ENCODE data around the gene PPP1R37. TPM values are rescaled to one million over a fixed set of nuclear protein-coding genes. Genes with fewer than 3 reads are reported as not detected.
A peak's percentile ranks its signal among the peaks of the same experiment; 100 is the strongest.

The PPP1R37 gene
- total RNA-seq, 1 donor from 2014 or later: 23.8 TPM

DNA sequence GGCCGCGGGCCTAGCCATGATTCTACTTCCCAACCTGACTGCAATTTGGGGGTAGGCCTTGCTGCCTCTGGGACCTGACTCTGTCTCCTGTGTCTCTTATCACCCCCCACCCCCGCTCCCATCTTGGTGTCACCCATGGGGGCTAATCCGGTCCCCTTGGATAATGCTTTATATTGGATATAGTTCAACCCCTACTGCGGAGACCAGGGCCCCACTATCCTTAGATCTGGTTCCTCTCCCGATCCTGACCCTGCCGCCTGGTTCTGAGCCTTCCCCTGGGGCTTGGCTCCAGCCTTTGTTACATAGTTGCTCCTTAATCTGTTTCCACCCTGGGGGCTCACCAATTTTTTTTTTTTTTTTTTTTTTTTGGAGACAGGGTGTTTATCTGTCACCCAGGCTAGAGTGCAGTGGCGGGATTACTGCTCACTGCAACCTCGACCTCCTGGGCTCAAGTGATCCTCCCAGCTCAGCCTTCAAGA, 87.0 kb downstream of the PPP1R37 start:
- Histone ChIP-seq H3K36me3 (peaks cover 0 to 11% of the 10 kb centered on the region in 2 donors), H3K27ac (peak overlapping the region; percentile 78), H3K4me1 (peaks cover 43% of the 10 kb centered on the region), H3K4me3 (peak overlapping the region; percentile 67 to 89), H3K27me3 (no peaks in the 10 kb centered on the region), H3K9me3 (no peaks in the 10 kb centered on the region)
- DNase-seq (ENCODE audit: extremely low spot score in 2 of 2): no peak
- TF ChIP-seq, protein P1, sequence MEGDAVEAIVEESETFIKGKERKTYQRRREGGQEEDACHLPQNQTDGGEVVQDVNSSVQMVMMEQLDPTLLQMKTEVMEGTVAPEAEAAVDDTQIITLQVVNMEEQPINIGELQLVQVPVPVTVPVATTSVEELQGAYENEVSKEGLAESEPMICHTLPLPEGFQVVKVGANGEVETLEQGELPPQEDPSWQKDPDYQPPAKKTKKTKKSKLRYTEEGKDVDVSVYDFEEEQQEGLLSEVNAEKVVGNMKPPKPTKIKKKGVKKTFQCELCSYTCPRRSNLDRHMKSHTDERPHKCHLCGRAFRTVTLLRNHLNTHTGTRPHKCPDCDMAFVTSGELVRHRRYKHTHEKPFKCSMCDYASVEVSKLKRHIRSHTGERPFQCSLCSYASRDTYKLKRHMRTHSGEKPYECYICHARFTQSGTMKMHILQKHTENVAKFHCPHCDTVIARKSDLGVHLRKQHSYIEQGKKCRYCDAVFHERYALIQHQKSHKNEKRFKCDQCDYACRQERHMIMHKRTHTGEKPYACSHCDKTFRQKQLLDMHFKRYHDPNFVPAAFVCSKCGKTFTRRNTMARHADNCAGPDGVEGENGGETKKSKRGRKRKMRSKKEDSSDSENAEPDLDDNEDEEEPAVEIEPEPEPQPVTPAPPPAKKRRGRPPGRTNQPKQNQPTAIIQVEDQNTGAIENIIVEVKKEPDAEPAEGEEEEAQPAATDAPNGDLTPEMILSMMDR (IDR thresholded peaks at IDR 0.05): no peak
- no peak for TF ChIP-seq POLR2AphosphoS5 (IDR thresholded peaks at IDR 0.05; ENCODE audit: insufficient read depth in 1 of 2, low read depth in 1 of 2)
- TF ChIP-seq POLR2A (IDR thresholded peaks at IDR 0.05): no peak
- intact Hi-C loops (cut with DNase I): loop anchor here (5.0 kb wide), 1 partner anchor 288 kb away; the partner anchor contains the start of gene TOMM40

DNA sequence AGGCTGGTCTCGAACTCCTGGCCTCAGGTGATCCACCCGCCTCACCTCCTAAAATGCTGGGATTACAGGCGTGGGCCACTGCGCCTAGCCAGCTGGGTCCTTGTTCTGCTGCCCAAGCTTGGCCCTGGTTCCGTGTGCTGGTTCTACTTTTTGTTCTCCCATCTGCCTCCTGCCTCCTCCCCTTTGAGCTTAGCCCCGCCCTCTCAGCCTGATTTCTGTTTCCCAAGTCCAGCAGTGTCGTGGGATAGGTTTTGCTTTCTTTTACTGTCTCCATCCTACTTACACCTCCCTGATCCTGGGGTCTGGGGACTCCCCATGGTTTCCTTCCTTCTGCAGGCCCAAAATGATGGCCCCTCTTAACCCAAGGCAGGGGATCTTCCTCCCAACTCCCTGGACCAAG, 88.0 kb downstream of the PPP1R37 start:
- Histone ChIP-seq H3K4me1 (peaks cover 43% of the 10 kb centered on the region), H3K36me3 (peaks cover 0 to 11% of the 10 kb centered on the region in 2 donors), H3K4me3 (no peak overlapping the region), H3K27ac (no peak overlapping the region), H3K27me3 (no peaks in the 10 kb centered on the region), H3K9me3 (no peaks in the 10 kb centered on the region)
- no peak for DNase-seq (ENCODE audit: extremely low spot score in 2 of 2)
- TF ChIP-seq POLR2AphosphoS5 (IDR thresholded peaks at IDR 0.05; ENCODE audit: insufficient read depth in 1 of 2, low read depth in 1 of 2) (no peak), POLR2A (IDR thresholded peaks at IDR 0.05) (no peak)
- TF ChIP-seq, protein P1 (IDR thresholded peaks at IDR 0.05): no peak
- intact Hi-C loops (cut with DNase I): no loop called here

DNA sequence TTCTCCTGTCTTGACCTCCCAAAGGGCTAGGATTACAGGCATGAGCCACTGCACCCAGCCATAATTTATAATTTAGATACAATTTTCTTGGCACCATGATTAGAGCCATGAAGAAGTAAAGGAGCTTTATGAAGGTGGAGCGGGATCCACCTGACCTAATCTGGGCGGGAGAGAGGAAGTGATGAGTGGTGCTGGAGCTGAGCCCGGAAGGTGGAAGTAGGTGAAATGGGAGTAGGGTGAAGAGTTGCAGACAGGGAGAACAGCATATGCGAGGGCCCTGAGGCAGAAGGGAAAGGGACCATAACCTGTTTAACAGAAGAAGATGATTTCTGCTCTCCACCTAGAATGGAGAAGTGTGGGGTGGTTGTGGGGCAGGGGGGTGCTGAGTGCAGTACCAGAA, 89.8 kb downstream of the PPP1R37 start:
- Histone ChIP-seq H3K27me3 (no peaks in the 10 kb centered on the region), H3K27ac (no peak overlapping the region), H3K4me1 (peaks cover 30% of the 10 kb centered on the region), H3K36me3 (peaks cover 0 to 11% of the 10 kb centered on the region in 2 donors), H3K4me3 (no peak overlapping the region), H3K9me3 (no peaks in the 10 kb centered on the region)
- DNase-seq (ENCODE audit: extremely low spot score in 2 of 2): no peak
- intact Hi-C loops (cut with DNase I): no loop called here
- no peak for TF ChIP-seq POLR2A (IDR thresholded peaks at IDR 0.05)
- TF ChIP-seq POLR2AphosphoS5 (IDR thresholded peaks at IDR 0.05; ENCODE audit: insufficient read depth in 1 of 2, low read depth in 1 of 2): no peak
- TF ChIP-seq, protein P1 (IDR thresholded peaks at IDR 0.05): no peak

DNA sequence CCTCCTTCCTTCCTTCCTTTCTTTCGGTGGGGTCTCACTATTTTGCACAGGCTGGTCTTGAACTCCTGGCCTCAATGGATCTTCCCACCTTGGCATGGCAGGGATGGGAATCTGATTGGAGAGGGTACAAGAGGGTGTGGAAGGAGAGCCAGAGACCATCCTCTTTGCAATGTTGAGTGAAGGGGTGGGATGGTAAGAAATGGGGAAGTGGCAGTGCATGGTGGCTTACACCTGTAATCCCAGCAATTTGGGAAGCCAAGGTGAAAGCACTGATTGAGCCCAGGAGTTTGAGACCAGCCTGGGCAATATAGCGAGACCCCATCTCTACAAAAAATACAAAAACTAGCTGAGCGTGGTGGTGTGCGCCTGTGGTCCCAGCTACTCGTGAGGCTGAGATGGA, 91.1 kb downstream of the PPP1R37 start:
- no peaks in the 10 kb centered on the region for H3K27me3 ChIP-seq
- H3K4me3 ChIP-seq: no peak overlapping the region
- H3K27ac ChIP-seq: no peak overlapping the region
- H3K9me3 ChIP-seq: no peaks in the 10 kb centered on the region
- TF ChIP-seq POLR2AphosphoS5 (IDR thresholded peaks at IDR 0.05; ENCODE audit: insufficient read depth in 1 of 2, low read depth in 1 of 2): no peak
- no peak for TF ChIP-seq POLR2A (IDR thresholded peaks at IDR 0.05)
- TF ChIP-seq, protein P1 (IDR thresholded peaks at IDR 0.05): no peak
- peaks cover 28% of the 10 kb centered on the region for H3K4me1 ChIP-seq
- no peak for DNase-seq (ENCODE audit: extremely low spot score in 2 of 2)
- intact Hi-C loops (cut with DNase I): no loop called here
- peaks cover 0 to 11% of the 10 kb centered on the region in 2 donors for H3K36me3 ChIP-seq

DNA sequence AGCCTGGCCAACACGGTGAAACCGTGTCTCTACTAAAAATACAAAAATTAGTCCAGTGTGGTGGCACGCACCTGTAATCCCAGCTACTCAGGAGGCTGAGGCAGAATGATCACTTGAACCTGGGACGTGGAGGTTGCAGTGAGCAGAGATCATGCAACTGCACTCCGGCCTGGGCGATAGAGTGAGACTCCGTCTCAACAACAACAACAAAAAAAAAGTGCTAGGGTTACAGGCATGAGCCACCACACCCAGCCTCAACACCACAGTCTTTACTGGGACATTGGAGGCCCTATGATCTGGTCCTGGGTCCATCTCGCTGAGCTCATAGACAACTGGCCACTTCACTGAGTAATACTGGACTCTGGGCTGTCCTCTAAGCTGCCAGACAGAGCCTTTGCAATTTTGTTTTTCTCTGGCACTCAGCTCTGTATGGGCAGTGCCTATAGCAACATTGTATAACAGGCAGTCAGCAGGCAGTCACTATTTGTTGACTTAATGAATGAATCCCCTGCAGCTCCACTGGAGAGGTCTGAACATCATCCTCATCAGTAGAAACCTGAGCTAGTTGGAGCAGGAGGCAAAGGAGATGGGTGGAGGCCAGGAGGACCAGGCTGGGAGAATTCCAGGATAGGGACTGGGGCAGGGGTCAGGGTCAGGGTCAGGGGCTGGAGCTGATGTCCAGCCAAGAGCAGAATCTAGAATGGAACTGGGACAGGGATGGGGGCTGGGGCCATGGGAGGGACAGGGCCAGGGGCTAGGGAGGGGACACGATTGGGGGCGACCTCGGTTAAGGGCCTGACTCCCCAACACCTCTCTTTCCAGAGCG, 93.7 kb downstream of the PPP1R37 start:
- intact Hi-C loops (cut with DNase I): no loop called here
- DNase-seq (ENCODE audit: extremely low spot score in 2 of 2): no peak
- Histone ChIP-seq H3K27ac (no peak overlapping the region), H3K4me3 (no peak overlapping the region), H3K36me3 (peaks cover 0 to 5% of the 10 kb centered on the region in 2 donors), H3K4me1 (peaks cover 6% of the 10 kb centered on the region), H3K27me3 (no peaks in the 10 kb centered on the region), H3K9me3 (no peaks in the 10 kb centered on the region)
- TF ChIP-seq, protein P1 (IDR thresholded peaks at IDR 0.05): no peak
- TF ChIP-seq POLR2A (IDR thresholded peaks at IDR 0.05): no peak
- no peak for TF ChIP-seq POLR2AphosphoS5 (IDR thresholded peaks at IDR 0.05; ENCODE audit: insufficient read depth in 1 of 2, low read depth in 1 of 2)
